Osteoblast (primary cell): Measurements from ENCODE around the gene PEX1. TPM values are rescaled to one million over a fixed set of nuclear protein-coding genes. Genes with fewer than 3 reads are reported as not detected.

Experiments used
- DNase-seq: peaks from one replicate; pipeline ENCODE4 v3.0.0; 2011; ENCODE audit warnings: low spot score, mixed read lengths; ENCODE audit not compliant: insufficient read length; ENCODE audit errors: missing footprints
- H2AFZ ChIP-seq: 2 replicates; pipeline ENCODE4 v1.6.0; 2011; ENCODE audit warnings: mild to moderate bottlenecking, low read length
- H3K27ac ChIP-seq: 2 replicates; pipeline ENCODE4 v1.5.1; 2011; ENCODE audit warnings: mild to moderate bottlenecking, low read depth, low read length, moderate library complexity
- H3K27me3 ChIP-seq: 2 replicates; pipeline ENCODE4 v1.6.0; 2012; ENCODE audit warnings: mild to moderate bottlenecking, control low read depth, inconsistent platforms, low read length, moderate library complexity; ENCODE audit not compliant: insufficient read depth
- H3K36me3 ChIP-seq: 2 replicates; pipeline ENCODE4 v1.5.1; 2011; ENCODE audit warnings: mild to moderate bottlenecking, low read length, control low read depth, moderate library complexity; ENCODE audit not compliant: insufficient read depth
- H3K4me1 ChIP-seq: 2 replicates; pipeline ENCODE4 v1.5.1; 2011; ENCODE audit warnings: mild to moderate bottlenecking, low read length, control low read depth, moderate library complexity; ENCODE audit not compliant: insufficient read depth
- H3K4me2 ChIP-seq: 2 replicates; pipeline ENCODE4 v1.6.0; 2011; ENCODE audit warnings: mild to moderate bottlenecking, low read length; ENCODE audit not compliant: insufficient read depth
- H3K4me3 ChIP-seq: fragments of 200-600 bp; sonication (generic); 3 replicates; pipeline ENCODE4 v1.5.1; 2012; ENCODE audit warnings: mild to moderate bottlenecking, low read length, inconsistent platforms; ENCODE audit not compliant: insufficient read depth
- H3K79me2 ChIP-seq: 2 replicates; pipeline ENCODE4 v1.6.0; 2012; ENCODE audit warnings: mild to moderate bottlenecking, low read length, control low read depth, inconsistent platforms; ENCODE audit not compliant: insufficient read depth
- H3K9me3 ChIP-seq: 2 replicates; pipeline ENCODE4 v1.5.1; 2011; ENCODE audit warnings: low read depth, low read length, control low read depth
- H4K20me1 ChIP-seq: 2 replicates; pipeline ENCODE4 v1.6.0; 2012; ENCODE audit warnings: mild to moderate bottlenecking, low read length, control low read depth; ENCODE audit not compliant: insufficient read depth
- total RNA-seq: library from RNA; depleted of rRNA; stranded (reverse); fragments of >200 nt; gene quantifications from 2 replicates; pipeline ENCODE4 v1.2.3, GENCODE V29; 2012
- TF ChIP-seq, protein P1 (sequence below): IDR thresholded peaks from 2 replicates; pipeline ENCODE4 v1.5.1; 2011; ENCODE audit warnings: mild to moderate bottlenecking, low read depth, low read length, moderate library complexity; ENCODE audit errors: extremely low read depth

The PEX1 gene
- total RNA-seq, 1 donor = 25.7 TPM

DNA sequence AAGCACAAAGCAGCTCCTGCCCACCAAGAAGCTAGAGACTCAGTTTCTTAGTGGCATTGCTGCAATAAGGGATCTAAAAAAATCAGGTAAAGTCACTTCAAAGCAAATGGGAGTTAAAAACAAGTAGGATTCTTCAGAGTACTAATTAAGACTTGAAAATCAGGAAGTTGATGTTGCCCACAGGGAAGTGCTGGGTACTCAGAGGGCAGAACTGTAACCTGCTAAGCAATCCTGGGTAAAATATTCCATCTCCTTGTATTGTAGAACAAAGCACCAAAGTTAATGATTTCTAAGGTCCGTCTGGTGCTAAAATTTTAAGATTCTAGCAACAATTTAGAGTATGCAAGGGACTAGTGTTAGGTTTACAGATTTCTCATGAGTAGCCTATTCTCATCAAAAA is 8.3 kb downstream of the PEX1 start:
- H3K4me3 ChIP-seq = no peak overlapping the region
- no peak overlapping the region for H2AFZ ChIP-seq
- no peaks in the 10 kb centered on the region for H3K9me3 ChIP-seq
- H3K36me3 ChIP-seq = no peaks in the 10 kb centered on the region
- no peak overlapping the region for H3K4me2 ChIP-seq
- H3K27ac ChIP-seq = no peak overlapping the region
- TF ChIP-seq, protein P1, sequence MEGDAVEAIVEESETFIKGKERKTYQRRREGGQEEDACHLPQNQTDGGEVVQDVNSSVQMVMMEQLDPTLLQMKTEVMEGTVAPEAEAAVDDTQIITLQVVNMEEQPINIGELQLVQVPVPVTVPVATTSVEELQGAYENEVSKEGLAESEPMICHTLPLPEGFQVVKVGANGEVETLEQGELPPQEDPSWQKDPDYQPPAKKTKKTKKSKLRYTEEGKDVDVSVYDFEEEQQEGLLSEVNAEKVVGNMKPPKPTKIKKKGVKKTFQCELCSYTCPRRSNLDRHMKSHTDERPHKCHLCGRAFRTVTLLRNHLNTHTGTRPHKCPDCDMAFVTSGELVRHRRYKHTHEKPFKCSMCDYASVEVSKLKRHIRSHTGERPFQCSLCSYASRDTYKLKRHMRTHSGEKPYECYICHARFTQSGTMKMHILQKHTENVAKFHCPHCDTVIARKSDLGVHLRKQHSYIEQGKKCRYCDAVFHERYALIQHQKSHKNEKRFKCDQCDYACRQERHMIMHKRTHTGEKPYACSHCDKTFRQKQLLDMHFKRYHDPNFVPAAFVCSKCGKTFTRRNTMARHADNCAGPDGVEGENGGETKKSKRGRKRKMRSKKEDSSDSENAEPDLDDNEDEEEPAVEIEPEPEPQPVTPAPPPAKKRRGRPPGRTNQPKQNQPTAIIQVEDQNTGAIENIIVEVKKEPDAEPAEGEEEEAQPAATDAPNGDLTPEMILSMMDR = no peak
- DNase-seq = no peak
- no peaks in the 10 kb centered on the region for H4K20me1 ChIP-seq
- H3K4me1 ChIP-seq = no peaks in the 10 kb centered on the region
- H3K79me2 ChIP-seq = peaks cover 5% of the 10 kb centered on the region
- no peaks in the 10 kb centered on the region for H3K27me3 ChIP-seq

DNA sequence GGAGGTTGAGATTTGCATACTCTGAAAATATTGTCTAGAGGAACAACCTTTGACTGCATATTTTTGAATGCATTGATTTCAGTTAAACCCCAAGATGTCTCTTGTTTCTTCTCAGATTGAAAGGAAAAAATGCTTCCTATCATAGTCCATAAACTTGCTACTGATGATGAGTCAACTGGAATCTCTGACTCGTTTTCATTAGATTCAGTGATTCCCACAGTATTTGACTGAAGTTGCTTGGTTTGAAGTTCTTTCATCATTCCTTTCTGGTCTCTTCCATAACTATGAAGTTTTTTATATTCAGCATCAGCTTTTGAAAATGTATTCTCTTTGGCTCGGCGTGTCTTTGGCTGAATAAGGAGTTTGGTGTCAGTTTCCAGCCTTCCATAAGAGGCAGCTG is 10.7 kb downstream of the PEX1 start:
- H3K9me3 ChIP-seq = no peaks in the 10 kb centered on the region
- no peaks in the 10 kb centered on the region for H3K27me3 ChIP-seq
- TF ChIP-seq, protein P1 = no peak
- H3K4me3 ChIP-seq = no peak overlapping the region
- H4K20me1 ChIP-seq = no peaks in the 10 kb centered on the region
- H3K4me1 ChIP-seq = no peaks in the 10 kb centered on the region
- peaks cover 7% of the 10 kb centered on the region for H3K36me3 ChIP-seq
- peak; percentile 39 for DNase-seq
- peak overlapping the region; percentile 32 for H3K27ac ChIP-seq
- H3K4me2 ChIP-seq = no peak overlapping the region
- no peak overlapping the region for H2AFZ ChIP-seq
- H3K79me2 ChIP-seq = no peaks in the 10 kb centered on the region

DNA sequence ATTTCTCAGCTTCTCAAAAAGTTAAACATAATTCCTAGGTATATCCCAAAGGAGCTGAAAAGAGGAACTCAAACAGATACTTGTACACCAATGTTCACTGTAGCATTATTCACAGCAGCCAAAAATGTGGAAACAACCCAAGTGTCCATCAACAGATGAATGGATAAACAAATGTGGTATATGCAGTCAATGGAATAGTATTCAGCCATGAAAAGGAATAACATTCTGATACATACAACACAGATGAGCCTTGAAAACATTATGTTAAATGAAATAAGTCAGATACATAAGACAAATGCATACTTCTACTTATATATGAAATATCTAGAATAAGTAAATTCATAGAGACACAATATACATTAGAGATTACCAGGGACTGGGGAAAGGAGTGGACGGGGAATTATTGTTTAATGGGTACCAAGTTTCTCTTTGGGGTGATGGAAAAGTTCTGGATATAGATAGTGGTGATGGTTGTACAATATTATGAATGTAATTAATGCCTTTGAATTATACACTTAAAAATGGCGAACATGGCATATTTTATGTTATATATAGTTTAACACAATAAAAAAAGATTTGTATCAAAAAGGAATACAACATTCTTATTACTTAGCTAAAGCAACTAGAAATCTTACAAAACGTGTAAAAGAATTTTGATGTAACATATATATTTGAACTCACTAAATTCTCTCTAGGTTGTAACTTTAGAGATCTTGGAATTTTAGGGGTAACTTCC is 15.0 kb downstream of the PEX1 start:
- no peak overlapping the region for H3K27ac ChIP-seq
- no peak overlapping the region for H3K4me3 ChIP-seq
- no peaks in the 10 kb centered on the region for H3K79me2 ChIP-seq
- no peaks in the 10 kb centered on the region for H3K4me1 ChIP-seq
- no peaks in the 10 kb centered on the region for H4K20me1 ChIP-seq
- no peak overlapping the region for H3K4me2 ChIP-seq
- peaks cover 12% of the 10 kb centered on the region for H3K36me3 ChIP-seq
- H3K9me3 ChIP-seq = no peaks in the 10 kb centered on the region
- H3K27me3 ChIP-seq = no peaks in the 10 kb centered on the region
- H2AFZ ChIP-seq = no peak overlapping the region
- TF ChIP-seq, protein P1 = no peak
- no peak for DNase-seq

DNA sequence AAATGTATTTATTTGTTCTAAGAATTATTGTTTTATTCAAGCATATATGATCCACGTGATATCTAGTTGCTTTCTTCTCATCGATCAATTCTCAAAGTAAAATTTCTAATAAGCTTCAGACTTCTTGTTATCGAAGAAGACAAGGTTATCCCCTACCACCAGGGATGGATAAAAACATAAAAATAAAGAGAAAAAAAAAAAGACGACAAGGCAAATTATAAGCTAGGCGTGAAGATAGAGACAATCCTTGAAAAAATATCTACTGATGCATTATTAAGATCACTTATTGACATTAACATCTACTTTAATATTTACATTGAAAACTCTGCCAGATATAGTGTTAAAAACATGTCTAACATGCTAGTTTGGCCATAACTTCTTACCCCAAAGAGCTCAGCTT is 19.4 kb downstream of the PEX1 start:
- Histone ChIP-seq H3K4me3 (no peak overlapping the region), H3K36me3 (peaks cover 21% of the 10 kb centered on the region), H3K79me2 (no peaks in the 10 kb centered on the region), H3K27me3 (no peaks in the 10 kb centered on the region), H4K20me1 (no peaks in the 10 kb centered on the region), H3K4me1 (no peaks in the 10 kb centered on the region), H2AFZ (no peak overlapping the region), H3K9me3 (no peaks in the 10 kb centered on the region), H3K4me2 (no peak overlapping the region), H3K27ac (no peak overlapping the region)
- TF ChIP-seq, protein P1 = no peak
- no peak for DNase-seq
